GM19324 (cell line): ENCODE measurements around the gene DACH1.

ENCODE experiments used
- ATAC-seq: cut with Tn5 transposase; IDR thresholded peaks from one replicate; pipeline ENCODE4 v1.9.1; 2021; ENCODE audit warnings: mild to moderate bottlenecking, moderate library complexity; ENCODE audit not compliant: unreplicated experiment, low FRiP score

The DACH1 gene

GRCh38 chr13:71830736-71831135 lies 36.3 kb downstream of the DACH1 start:
- no peak for ATAC-seq

- no peak for ATAC-seq
Measured at GRCh38 chr13:71830323-71830722, 36.7 kb downstream of the DACH1 start.

- no peak for ATAC-seq
Measured at GRCh38 chr13:71829547-71829946, 37.5 kb downstream of the DACH1 start.

- no peak for ATAC-seq
Measured at GRCh38 chr13:71828564-71828963, 38.4 kb downstream of the DACH1 start.

GRCh38 chr13:71828117-71828516 lies 38.9 kb downstream of the DACH1 start:
- no peak for ATAC-seq

GRCh38 chr13:71827241-71827640 lies 39.8 kb downstream of the DACH1 start:
- ATAC-seq, result no peak

GRCh38 chr13:71820699-71821098 lies 46.3 kb downstream of the DACH1 start:
- ATAC-seq, result no peak

GRCh38 chr13:71817335-71817734 lies 49.7 kb downstream of the DACH1 start:
- no peak for ATAC-seq

GRCh38 chr13:71814806-71815360 lies 52.1 kb downstream of the DACH1 start:
- no peak for ATAC-seq

- ATAC-seq, result no peak
Measured at GRCh38 chr13:71813187-71813586, 53.8 kb downstream of the DACH1 start.

GRCh38 chr13:71811344-71811743 lies 55.7 kb downstream of the DACH1 start:
- no peak for ATAC-seq

GRCh38 chr13:71808708-71809107 lies 58.3 kb downstream of the DACH1 start:
- no peak for ATAC-seq

GRCh38 chr13:71806886-71807285 lies 60.1 kb downstream of the DACH1 start:
- ATAC-seq, result no peak

- ATAC-seq, result no peak
Measured at GRCh38 chr13:71803066-71803465, 63.9 kb downstream of the DACH1 start.

- no peak for ATAC-seq
Measured at GRCh38 chr13:71801781-71802180, 65.2 kb downstream of the DACH1 start.

GRCh38 chr13:71801165-71801760 lies 65.7 kb downstream of the DACH1 start:
- ATAC-seq, result no peak

- no peak for ATAC-seq
Measured at GRCh38 chr13:71799324-71799723, 67.7 kb downstream of the DACH1 start.

GRCh38 chr13:71798707-71799106 lies 68.3 kb downstream of the DACH1 start:
- ATAC-seq, result no peak

- no peak for ATAC-seq
Measured at GRCh38 chr13:71797517-71797916, 69.5 kb downstream of the DACH1 start.

GRCh38 chr13:71789693-71790329 lies 77.2 kb downstream of the DACH1 start:
- no peak for ATAC-seq

GRCh38 chr13:71789037-71789436 lies 78.0 kb downstream of the DACH1 start:
- no peak for ATAC-seq

GRCh38 chr13:71787414-71787813 lies 79.6 kb downstream of the DACH1 start:
- ATAC-seq, result no peak
